ENCODE data around the gene ATP2C1. TPM values are rescaled to one million over a fixed set of nuclear protein-coding genes. Genes with fewer than 3 reads are reported as not detected.

ATP2C1 gene
- total and polyA plus RNA-seq, 2 of the 4 experiments (the other 2 are of a cell fraction) = 41.4 to 50.2 TPM

- no CpG with 5 or more reads among the region's 2 CpGs for WGBS, 2 experiments (ENCODE audit: extremely low coverage in 2 of 2, insufficient read length in 1 of 2)
- no TSS peak for BruUV-seq (replicated peaks)
- DNase-seq = no peak
- POLR2A ChIA-PET (ENCODE audit: unreplicated experiment) = no interaction called here
- Histone ChIP-seq H3K27ac (ENCODE audit: insufficient read depth, low read length) (no peak overlapping the region), H3K4ac (ENCODE audit: low read depth, low read length) (no peak overlapping the region), H3K36me3 (ENCODE audit: control insufficient read depth, insufficient read depth, low read length) (no peaks in the 10 kb centered on the region), H2AFZ (replicated peaks; ENCODE audit: low read length, poor library complexity) (no peak overlapping the region), H2BK5ac (ENCODE audit: low read depth, low read length, poor library complexity, severe bottlenecking) (no peak overlapping the region), H3K56ac (ENCODE audit: extremely low read depth, insufficient read depth, low read length) (no peak overlapping the region), H2BK120ac (ENCODE audit: low read depth, low read length) (no peak overlapping the region), H3K4me1 (ENCODE audit: control insufficient read depth, insufficient read depth, low read length) (no peaks in the 10 kb centered on the region), H3K4me2 (ENCODE audit: low read depth, low read length) (no peak overlapping the region), H4K5ac (ENCODE audit: low read depth, low read length) (no peak overlapping the region), H4K20me1 (ENCODE audit: insufficient read depth, low read length) (no peaks in the 10 kb centered on the region), H3K27me3 (ENCODE audit: control insufficient read depth, insufficient read depth, low read length) (no peaks in the 10 kb centered on the region), H2BK20ac (ENCODE audit: low read depth, low read length) (no peak overlapping the region), H4K91ac (ENCODE audit: insufficient read depth, low read depth, low read length) (no peak overlapping the region), H3K9ac (ENCODE audit: low read depth, low read length) (no peak overlapping the region), H3K9me1 (ENCODE audit: insufficient read depth, low read length) (no peaks in the 10 kb centered on the region), H2AK9ac (replicated peaks; ENCODE audit: low read depth, low read length, poor library complexity) (no peak overlapping the region), H3K9me3 (ENCODE audit: control insufficient read depth, insufficient read depth, low read length) (peaks cover 3% of the 10 kb centered on the region), H3K18ac (ENCODE audit: low read depth, low read length) (no peak overlapping the region), H2AK5ac (ENCODE audit: low read depth, low read length) (no peak overlapping the region), H3K79me1 (ENCODE audit: low read depth in 1 of 2, low read length in 2 of 2) (no peaks in the 10 kb centered on the region), H3K4me3 (ENCODE audit: insufficient read depth, low read depth, low read length) (no peak overlapping the region), H2BK15ac (ENCODE audit: low read depth, low read length) (no peak overlapping the region), H3K14ac (replicated peaks; ENCODE audit: low read depth, low read length) (no peak overlapping the region), H4K8ac (ENCODE audit: low read depth in 2 of 2, low read length in 2 of 2) (no peak overlapping the region), H3K23ac (ENCODE audit: low read depth, low read length) (no peak overlapping the region)
- no peak for ATAC-seq (ENCODE audit: low read depth)
- dilution Hi-C loops (cut with HindIII; ENCODE audit: low sequenced_read_pairs, unreplicated experiment) = no loop called here
- in situ Hi-C loops (cut with MboI; ENCODE audit: low sequenced_read_pairs) = no loop called here
- TF ChIP-seq USF2 (IDR thresholded peaks at IDR 0.05; ENCODE audit: low read depth, low read length) = no peak
- TF ChIP-seq POLR2A (IDR thresholded peaks at IDR 0.05; ENCODE audit: low read depth, low read length) = no peak
- TF ChIP-seq NFE2L2 (IDR thresholded peaks at IDR 0.05; ENCODE audit: low read depth, low read length) = no peak
- TF ChIP-seq RFX5 (IDR thresholded peaks at IDR 0.05; ENCODE audit: low read depth, low read length) = no peak
- intact Hi-C loops (cut with micrococcal nuclease) = no loop called here
- CTCF ChIA-PET = interaction anchor here (0.5 kb wide), 1 partner anchor 8 kb away, joined by 3 read pairs; no protein-coding TSS in a partner anchor
Observed at GRCh38 chr3:130876594-130876993, 17.3 kb upstream of the ATP2C1 start.

Measured in IMR-90 (cell line).